Measurements from ENCODE around the gene FAM171A1.

- TF ChIP-seq CTCF (IDR thresholded peaks at IDR 0.05; ENCODE audit: low read length) (peak; percentile 19; the same call in 1 of the 2 replicates), EZH2 (optimal IDR thresholded peaks at IDR 0.05; ENCODE audit: low read depth, low read length) (no peak)
Observed at GRCh38 chr10:15245530-15245929, 125.6 kb downstream of the FAM171A1 start.
